C4-2B (cell line): ENCODE results near the gene PALLD.

Source experiments
- CTCF ChIP-seq: fragments of 450-650 bp; conservative IDR thresholded peaks from 2 replicates; pipeline ENCODE4 v1.5.1; 2017; ENCODE audit warnings: mild to moderate bottlenecking
- ZFX ChIP-seq: fragments of 450-650 bp; IDR thresholded peaks from 2 replicates; pipeline ENCODE4 v1.6.1; 2017

DNA sequence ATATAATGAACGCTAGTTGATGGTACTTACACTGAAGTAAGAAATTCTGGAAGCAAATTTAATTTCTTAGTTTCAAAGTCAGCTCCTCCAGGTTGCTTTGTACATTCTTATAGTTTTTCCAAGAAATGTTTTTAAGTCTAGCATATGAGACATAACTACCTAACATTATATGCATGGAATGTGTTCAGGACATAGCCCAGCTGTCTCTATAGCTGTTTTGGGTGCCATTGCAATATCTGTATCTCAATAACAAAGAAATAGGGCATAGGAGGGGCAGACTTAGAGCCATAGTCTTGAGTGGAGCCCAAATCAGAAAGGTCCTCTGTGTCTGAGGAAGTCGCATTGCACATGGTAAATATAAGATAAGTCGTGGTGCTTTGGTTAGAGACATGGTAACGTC lies 369.8 kb downstream of the PALLD start:
- TF ChIP-seq CTCF (no peak), ZFX (no peak)
